Astrocyte of the spinal cord (primary cell): ENCODE measurements around the gene BMP5.

Source experiments
- DNase-seq: peaks from one replicate; pipeline ENCODE4 v3.0.0; 2011; ENCODE audit warnings: low read depth, low spot score
- H3K4me3 ChIP-seq: 2 replicates; pipeline ENCODE4 v1.5.1; 2011; ENCODE audit warnings: low read depth, mild to moderate bottlenecking, low read length, moderate library complexity
- CTCF ChIP-seq: IDR thresholded peaks from 2 replicates; pipeline ENCODE4 v1.5.1; 2012; ENCODE audit warnings: low read depth, mild to moderate bottlenecking, low read length, inconsistent platforms
- in situ Hi-C: cut with HindIII; loops from 2 replicates; pipeline ENCODE4 v1.10.0; 2017; ENCODE audit warnings: low sequenced_read_pairs

The BMP5 gene

GRCh38 chr6:55835220-55835619 is 40.2 kb downstream of the BMP5 start:
- in situ Hi-C loops: no loop called here
- DNase-seq: no peak
- no peak for TF ChIP-seq CTCF
- H3K4me3 ChIP-seq: no peak overlapping the region

- no peak for TF ChIP-seq CTCF
- no peak for DNase-seq
- no peak overlapping the region for H3K4me3 ChIP-seq
- in situ Hi-C loops: no loop called here
Observed at GRCh38 chr6:55833284-55833683, 42.1 kb downstream of the BMP5 start.

GRCh38 chr6:55827818-55828522 is 47.4 kb downstream of the BMP5 start:
- in situ Hi-C loops: no loop called here
- H3K4me3 ChIP-seq: no peak overlapping the region
- DNase-seq: no peak
- no peak for TF ChIP-seq CTCF

GRCh38 chr6:55826941-55827340 is 48.4 kb downstream of the BMP5 start:
- H3K4me3 ChIP-seq: no peak overlapping the region
- TF ChIP-seq CTCF: no peak
- no peak for DNase-seq
- in situ Hi-C loops: no loop called here

- DNase-seq: peak; percentile 56
- H3K4me3 ChIP-seq: no peak overlapping the region
- in situ Hi-C loops: no loop called here
- TF ChIP-seq CTCF: no peak
Observed at GRCh38 chr6:55825402-55826051, 49.9 kb downstream of the BMP5 start.

- no peak for TF ChIP-seq CTCF
- DNase-seq: no peak
- in situ Hi-C loops: no loop called here
- no peak overlapping the region for H3K4me3 ChIP-seq
Observed at GRCh38 chr6:55822815-55823214, 52.6 kb downstream of the BMP5 start.
